Upper lobe of left lung (tissue), 4 donors: Measurements from ENCODE around the gene STIP1.

Source experiments
- POLR2A ChIP-seq, 4 donors: fragments of 450-650 bp; IDR thresholded peaks; one replicate each; pipeline ENCODE4 v1.5.1; 2016 to 2017; ENCODE audit warnings: antibody characterized with exemption in 4 of 4, mild to moderate bottlenecking in 2 of 4
- POLR2AphosphoS5 ChIP-seq, 2 donors: sonication (generic); formaldehyde crosslinking; IDR thresholded peaks; one replicate each; pipeline ENCODE4 v1.5.1; 2017; ENCODE audit warnings: antibody characterized with exemption in 2 of 2
- TF ChIP-seq, protein P1 (sequence below), 6 experiments: fragments of 450-650 bp in 4 of 6; fragments of 200-600 bp in 2 of 6; sonication (generic) in 2 of 6; IDR thresholded peaks; one replicate each; pipeline ENCODE4 v1.5.1; 2016 to 2019; ENCODE audit warnings: antibody characterized with exemption in 6 of 6

GRCh38 chr11:64178951-64179639, 6.9 kb upstream of the STIP1 start:
- TF ChIP-seq, protein P1, sequence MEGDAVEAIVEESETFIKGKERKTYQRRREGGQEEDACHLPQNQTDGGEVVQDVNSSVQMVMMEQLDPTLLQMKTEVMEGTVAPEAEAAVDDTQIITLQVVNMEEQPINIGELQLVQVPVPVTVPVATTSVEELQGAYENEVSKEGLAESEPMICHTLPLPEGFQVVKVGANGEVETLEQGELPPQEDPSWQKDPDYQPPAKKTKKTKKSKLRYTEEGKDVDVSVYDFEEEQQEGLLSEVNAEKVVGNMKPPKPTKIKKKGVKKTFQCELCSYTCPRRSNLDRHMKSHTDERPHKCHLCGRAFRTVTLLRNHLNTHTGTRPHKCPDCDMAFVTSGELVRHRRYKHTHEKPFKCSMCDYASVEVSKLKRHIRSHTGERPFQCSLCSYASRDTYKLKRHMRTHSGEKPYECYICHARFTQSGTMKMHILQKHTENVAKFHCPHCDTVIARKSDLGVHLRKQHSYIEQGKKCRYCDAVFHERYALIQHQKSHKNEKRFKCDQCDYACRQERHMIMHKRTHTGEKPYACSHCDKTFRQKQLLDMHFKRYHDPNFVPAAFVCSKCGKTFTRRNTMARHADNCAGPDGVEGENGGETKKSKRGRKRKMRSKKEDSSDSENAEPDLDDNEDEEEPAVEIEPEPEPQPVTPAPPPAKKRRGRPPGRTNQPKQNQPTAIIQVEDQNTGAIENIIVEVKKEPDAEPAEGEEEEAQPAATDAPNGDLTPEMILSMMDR (IDR thresholded peaks at IDR 0.05) = no peak
- TF ChIP-seq POLR2A (IDR thresholded peaks at IDR 0.05) = no peak
- TF ChIP-seq POLR2AphosphoS5 (IDR thresholded peaks at IDR 0.05) = no peak
